Measurements from ENCODE around the gene GLT8D2. TPM values are rescaled to one million over a fixed set of nuclear protein-coding genes. Genes with fewer than 3 reads are reported as not detected.

The GLT8D2 gene
- polyA plus RNA-seq, 2 of the 4 experiments (the other 2 are of a cell fraction), result 0.27 to 0.43 TPM

DNA sequence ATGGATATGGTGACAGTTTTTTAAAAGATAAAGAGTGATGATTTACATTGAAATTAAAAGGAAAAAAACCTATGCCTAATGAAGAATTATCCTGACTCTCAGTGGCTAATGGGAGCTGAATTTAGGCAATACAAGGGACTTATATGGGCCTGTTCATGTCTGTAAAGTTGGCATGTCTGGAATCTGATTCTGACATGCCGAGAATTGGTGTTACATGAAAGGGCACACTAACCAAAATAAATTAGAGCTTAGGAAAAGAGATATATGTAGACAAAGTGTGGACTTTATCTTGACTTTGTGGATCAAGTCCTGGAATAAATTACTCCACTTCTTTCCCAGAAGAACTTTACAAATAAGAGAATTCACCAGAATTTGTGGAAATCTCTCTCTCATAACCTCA is 83.3 kb downstream of the GLT8D2 start:
- TF ChIP-seq ZSCAN20 (CRISPR knock-in tag; IDR thresholded peaks at IDR 0.05), result no peak
- no peak for TF ChIP-seq FOXS1 (CRISPR knock-in tag; IDR thresholded peaks at IDR 0.05)
- no peak for TF ChIP-seq EHF (CRISPR knock-in tag; IDR thresholded peaks at IDR 0.05)
- TF ChIP-seq ZNF302 (CRISPR knock-in tag; IDR thresholded peaks at IDR 0.05), result no peak
- no peak for TF ChIP-seq HDAC2 (IDR thresholded peaks at IDR 0.05)
- TF ChIP-seq ELK1 (IDR thresholded peaks at IDR 0.05; ENCODE audit: low read depth, low read length), result no peak
- TF ChIP-seq HOXA7 (CRISPR knock-in tag; IDR thresholded peaks at IDR 0.05), result no peak
- TF ChIP-seq HEYL (CRISPR knock-in tag; IDR thresholded peaks at IDR 0.05), result no peak
- TF ChIP-seq MAFK (IDR thresholded peaks at IDR 0.05; ENCODE audit: partially characterized antibody), result no peak
- no peak for TF ChIP-seq ATOH8 (CRISPR knock-in tag; IDR thresholded peaks at IDR 0.05; ENCODE audit: low read depth)
- no peak for TF ChIP-seq HOXB13 (CRISPR knock-in tag; IDR thresholded peaks at IDR 0.05; ENCODE audit: low read depth)
- no peak for TF ChIP-seq KDM1A (IDR thresholded peaks at IDR 0.05; ENCODE audit: low read depth)
- TF ChIP-seq CHD4 (IDR thresholded peaks at IDR 0.05; ENCODE audit: borderline replicate concordance), result no peak
- Histone ChIP-seq H3K4me2 (peak overlapping the region; percentile 94), H3K9me3 (no peaks in the 10 kb centered on the region), H3K4me3 (peak overlapping the region; percentile 79), H3K27ac (peak overlapping the region; percentile 93 to 94), H3K4me1 (peaks cover 29% of the 10 kb centered on the region)
- DNase-seq (ENCODE audit: low read depth in 1 of 2, low spot score in 1 of 2) (no peak), ATAC-seq (no peak), FAIRE-seq (no peak)
- ChIA-PET CTCF (interaction anchor here (0.7 to 3.2 kb wide), 3 partner anchors 10 to 1116 kb away, joined by 4 to 16 read pairs (median 4); no protein-coding TSS in a partner anchor), POLR2A (interaction anchor here (0.5 to 3.4 kb wide), 9 partner anchors 9 to 193 kb away, joined by 3 to 43 read pairs (median 14); partner anchors contain the start of genes HCFC2 and HSP90B1)
- 5% methylated on average over 1 of the region's 1 CpG for WGBS (ENCODE audit: missing lambda C conversion rate)

DNA sequence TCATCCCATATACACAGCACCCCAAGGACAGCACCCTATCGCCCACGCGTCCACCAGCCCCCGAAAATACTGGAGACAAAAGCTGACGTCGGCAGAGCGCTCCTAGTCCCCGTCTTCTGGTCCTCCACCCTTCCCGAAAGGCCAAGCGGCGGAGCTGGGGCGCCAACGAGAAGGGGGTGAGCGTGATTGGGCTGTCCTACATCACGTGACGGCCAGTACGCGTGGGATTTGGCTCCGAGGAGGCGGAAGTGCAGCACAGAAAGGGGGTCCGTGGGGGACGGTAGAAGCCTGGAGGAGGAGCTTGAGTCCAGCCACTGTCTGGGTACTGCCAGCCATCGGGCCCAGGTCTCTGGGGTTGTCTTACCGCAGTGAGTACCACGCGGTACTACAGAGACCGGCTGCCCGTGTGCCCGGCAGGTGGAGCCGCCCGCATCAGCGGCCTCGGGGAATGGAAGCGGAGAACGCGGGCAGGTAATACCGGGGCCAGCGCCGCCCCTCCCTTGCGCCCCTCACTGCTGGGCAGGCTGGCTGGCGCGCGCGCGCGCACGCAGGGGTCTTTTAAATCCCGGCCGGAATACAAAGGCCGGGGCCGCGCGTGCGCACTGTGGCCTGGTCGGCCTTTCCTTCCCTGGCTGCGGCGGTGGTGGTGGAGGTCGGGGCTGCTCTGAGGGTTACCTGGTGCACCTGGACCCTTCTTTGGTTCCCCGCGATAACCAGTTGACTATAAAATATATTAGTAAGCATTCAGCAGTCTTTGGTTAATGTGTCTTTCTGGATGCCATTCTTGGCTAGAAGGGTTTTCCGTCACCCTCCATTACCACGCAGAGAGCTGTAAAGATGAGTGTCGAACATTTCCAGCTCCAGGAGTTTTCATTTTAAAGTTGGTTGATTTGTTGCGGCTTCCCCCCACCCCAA is 84.1 kb downstream of the GLT8D2 start, which contains the start of gene TDG:
TDG (plus strand) TSS at position 283 of the 915 bp plus-strand sequence; CDS start at position 449, 166 bp downstream.
- FAIRE-seq (no peak), ATAC-seq (peak; percentile 99), DNase-seq (ENCODE audit: low read depth in 1 of 2, low spot score in 1 of 2) (peak; percentile 95 to 100)
- WGBS (ENCODE audit: missing lambda C conversion rate), result 9% methylated on average over 51 of the region's 64 CpGs
- no peaks in the 10 kb centered on the region for H3K9me3 ChIP-seq
- H3K27ac ChIP-seq, result peak within 1 kb of the TSS; percentile 93 to 94
- ChIA-PET POLR2A (interaction anchor here (0.5 to 3.4 kb wide), 21 partner anchors 9 to 212 kb away, joined by 3 to 43 read pairs (median 5); partner anchors contain the start of genes GLT8D2, HCFC2, HSP90B1 and NFYB), CTCF (interaction anchor here (1.1 to 3.2 kb wide), 3 partner anchors 11 to 143 kb away, joined by 4 to 16 read pairs (median 6); partner anchors contain the start of gene HCFC2)
- H3K4me2 ChIP-seq, result peak within 1 kb of the TSS; percentile 94
- peaks cover 29% of the 10 kb centered on the region for H3K4me1 ChIP-seq
- peak within 1 kb of the TSS; percentile 79 for H3K4me3 ChIP-seq
- TF ChIP-seq, protein P1, sequence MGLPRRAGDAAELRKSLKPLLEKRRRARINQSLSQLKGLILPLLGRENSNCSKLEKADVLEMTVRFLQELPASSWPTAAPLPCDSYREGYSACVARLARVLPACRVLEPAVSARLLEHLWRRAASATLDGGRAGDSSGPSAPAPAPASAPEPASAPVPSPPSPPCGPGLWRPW (IDR thresholded peaks at IDR 0.05), result no peak
- TF ChIP-seq RFX5 (IDR thresholded peaks at IDR 0.05) (peak; percentile 50; the same call in 1 of the 2 replicates), HOXB13 (CRISPR knock-in tag; IDR thresholded peaks at IDR 0.05; ENCODE audit: low read depth) (no peak), ZNF302 (CRISPR knock-in tag; IDR thresholded peaks at IDR 0.05) (no peak), RAD21 (conservative IDR thresholded peaks at IDR 0.05 in 1 of 2, IDR thresholded peaks at IDR 0.05 in 1 of 2) (peak in 1 of 2 experiments; percentile 31; a peak in 1 of 5 replicates), CEBPB (IDR thresholded peaks at IDR 0.05) (no peak), HDAC2 (IDR thresholded peaks at IDR 0.05) (0 out of 2 replicates have a peak, but pooled peaks have one; percentile 38), KDM5A (IDR thresholded peaks at IDR 0.05) (peak; percentile 48; the same call in 1 of the 2 replicates), CTCF (IDR thresholded peaks at IDR 0.05) (no peak), GATA3 (IDR thresholded peaks at IDR 0.05; ENCODE audit: borderline replicate concordance) (no peak; the same call in 1 of the 2 replicates), NFE2L2 (conservative IDR thresholded peaks at IDR 0.05; ENCODE audit: low read length) (no peak), BHLHE40 (IDR thresholded peaks at IDR 0.05; ENCODE audit: low read depth, low read length) (peak; percentile 43; the same call in 1 of the 2 replicates), FOSL2 (IDR thresholded peaks at IDR 0.05) (no peak), FOSL2 (CRISPR knock-in tag; IDR thresholded peaks at IDR 0.05) (peak; percentile 45), TFCP2L1 (CRISPR knock-in tag; IDR thresholded peaks at IDR 0.05) (0 out of 2 replicates have a peak, but pooled peaks have one; percentile 39), MAFK (IDR thresholded peaks at IDR 0.05; ENCODE audit: partially characterized antibody) (peak; percentile 92)
- TF ChIP-seq, protein P2, sequence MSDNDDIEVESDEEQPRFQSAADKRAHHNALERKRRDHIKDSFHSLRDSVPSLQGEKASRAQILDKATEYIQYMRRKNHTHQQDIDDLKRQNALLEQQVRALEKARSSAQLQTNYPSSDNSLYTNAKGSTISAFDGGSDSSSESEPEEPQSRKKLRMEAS (IDR thresholded peaks at IDR 0.05), result peak; percentile 95
- TF ChIP-seq, protein P3, sequence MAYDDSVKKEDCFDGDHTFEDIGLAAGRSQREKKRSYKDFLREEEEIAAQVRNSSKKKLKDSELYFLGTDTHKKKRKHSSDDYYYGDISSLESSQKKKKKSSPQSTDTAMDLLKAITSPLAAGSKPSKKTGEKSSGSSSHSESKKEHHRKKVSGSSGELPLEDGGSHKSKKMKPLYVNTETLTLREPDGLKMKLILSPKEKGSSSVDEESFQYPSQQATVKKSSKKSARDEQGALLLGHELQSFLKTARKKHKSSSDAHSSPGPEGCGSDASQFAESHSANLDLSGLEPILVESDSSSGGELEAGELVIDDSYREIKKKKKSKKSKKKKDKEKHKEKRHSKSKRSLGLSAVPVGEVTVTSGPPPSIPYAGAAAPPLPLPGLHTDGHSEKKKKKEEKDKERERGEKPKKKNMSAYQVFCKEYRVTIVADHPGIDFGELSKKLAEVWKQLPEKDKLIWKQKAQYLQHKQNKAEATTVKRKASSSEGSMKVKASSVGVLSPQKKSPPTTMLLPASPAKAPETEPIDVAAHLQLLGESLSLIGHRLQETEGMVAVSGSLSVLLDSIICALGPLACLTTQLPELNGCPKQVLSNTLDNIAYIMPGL (CRISPR knock-in tag; IDR thresholded peaks at IDR 0.05; ENCODE audit: borderline replicate concordance), result no peak
- TF ChIP-seq, protein P4, sequence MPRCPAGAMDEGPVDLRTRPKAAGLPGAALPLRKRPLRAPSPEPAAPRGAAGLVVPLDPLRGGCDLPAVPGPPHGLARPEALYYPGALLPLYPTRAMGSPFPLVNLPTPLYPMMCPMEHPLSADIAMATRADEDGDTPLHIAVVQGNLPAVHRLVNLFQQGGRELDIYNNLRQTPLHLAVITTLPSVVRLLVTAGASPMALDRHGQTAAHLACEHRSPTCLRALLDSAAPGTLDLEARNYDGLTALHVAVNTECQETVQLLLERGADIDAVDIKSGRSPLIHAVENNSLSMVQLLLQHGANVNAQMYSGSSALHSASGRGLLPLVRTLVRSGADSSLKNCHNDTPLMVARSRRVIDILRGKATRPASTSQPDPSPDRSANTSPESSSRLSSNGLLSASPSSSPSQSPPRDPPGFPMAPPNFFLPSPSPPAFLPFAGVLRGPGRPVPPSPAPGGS (IDR thresholded peaks at IDR 0.05), result peak; percentile 89; the same call in 1 of the 3 replicates
